Calu3 (cell line): ENCODE results near the gene PLCB3. TPM values are rescaled to one million over a fixed set of nuclear protein-coding genes. Genes with fewer than 3 reads are reported as not detected.

Experiments
- BruUV-seq: library from RNA; stranded (reverse); fragments of 400-500 nt; replicated peaks from 2 replicates; lab custom pipeline; 2021; lab: Mats Ljungman, UMichigan
- CTCF ChIA-PET: fragments of 300-600 bp; sonication (Branson Sonifier 250); formaldehyde crosslinking; loops from one replicate; lab custom pipeline; 2022; ENCODE audit warnings: antibody characterized with exemption; lab: Charles Lee
- DNase-seq: peaks from one replicate; pipeline ENCODE4 v3.0.0; 2022
- H3K27ac Mint-ChIP-seq: one replicate; pipeline ENCODE4 v1.8.0; 2022; ENCODE audit warnings: mixed read lengths; ENCODE audit not compliant: unreplicated experiment
- H3K27me3 Mint-ChIP-seq: one replicate; pipeline ENCODE4 v1.8.0; 2022; ENCODE audit warnings: mixed read lengths; ENCODE audit not compliant: unreplicated experiment
- H3K36me3 Mint-ChIP-seq: one replicate; pipeline ENCODE4 v1.8.0; 2022; ENCODE audit warnings: mild to moderate bottlenecking, moderate library complexity, mixed read lengths; ENCODE audit not compliant: insufficient read depth, unreplicated experiment
- H3K4me1 Mint-ChIP-seq: one replicate; pipeline ENCODE4 v1.8.0; 2022; ENCODE audit warnings: mild to moderate bottlenecking, low read depth, mixed read lengths; ENCODE audit not compliant: unreplicated experiment
- H3K4me3 Mint-ChIP-seq: one replicate; pipeline ENCODE4 v1.8.0; 2022; ENCODE audit warnings: mild to moderate bottlenecking, low read depth, moderate library complexity, mixed read lengths; ENCODE audit not compliant: unreplicated experiment
- H3K9me3 Mint-ChIP-seq: one replicate; pipeline ENCODE4 v1.8.0; 2022; ENCODE audit warnings: low read depth, mixed read lengths; ENCODE audit not compliant: unreplicated experiment
- CTCF ChIP-seq: fragments of 200-600 bp; IDR thresholded peaks from one replicate; pipeline ENCODE4 v1.8.0; 2022; ENCODE audit warnings: antibody characterized with exemption; ENCODE audit not compliant: unreplicated experiment
- intact Hi-C: fragments of 100-400 bp; cut with micrococcal nuclease; formaldehyde crosslinking; loops from one replicate; pipeline ENCODE4 v1.10.0; 2022; ENCODE audit not compliant: unreplicated experiment
- total RNA-seq: library from RNA; stranded (reverse); gene quantifications from 2 replicates; pipeline ENCODE4 v1.2.3, GENCODE V29; 2022

The PLCB3 gene
- total RNA-seq, 1 experiment from 2014 or later, result 39.5 TPM

- intact Hi-C loops, result no loop called here
- H3K4me1 Mint-ChIP-seq, result peaks cover 18% of the 10 kb centered on the region
- CTCF ChIA-PET, result no interaction called here
- H3K36me3 Mint-ChIP-seq, result peaks cover 86% of the 10 kb centered on the region
- peak overlapping the region; percentile 82 for H3K4me3 Mint-ChIP-seq
- no TSS peak for BruUV-seq
- H3K27ac Mint-ChIP-seq, result no peak overlapping the region
- H3K9me3 Mint-ChIP-seq, result no peaks in the 10 kb centered on the region
- TF ChIP-seq CTCF, result no peak
- DNase-seq, result peak; percentile 67
- no peaks in the 10 kb centered on the region for H3K27me3 Mint-ChIP-seq
Observed at GRCh38 chr11:64234647-64235379, 16.5 kb upstream of the PLCB3 start.

GRCh38 chr11:64235437-64236161 lies 15.7 kb upstream of the PLCB3 start:
- intact Hi-C loops, result loop anchor here (2.0 kb wide), 1 partner anchor 51 kb away; no protein-coding TSS in a partner anchor
- Mint-ChIP-seq H3K9me3 (no peaks in the 10 kb centered on the region), H3K4me1 (peaks cover 25% of the 10 kb centered on the region), H3K27me3 (no peaks in the 10 kb centered on the region), H3K4me3 (peak overlapping the region; percentile 82), H3K36me3 (peaks cover 86% of the 10 kb centered on the region), H3K27ac (no peak overlapping the region)
- no TSS peak for BruUV-seq
- CTCF ChIA-PET, result no interaction called here
- TF ChIP-seq CTCF, result no peak
- DNase-seq, result no peak

GRCh38 chr11:64237484-64237951 lies 13.8 kb upstream of the PLCB3 start:
- Mint-ChIP-seq H3K27me3 (no peaks in the 10 kb centered on the region), H3K27ac (peak overlapping the region; percentile 88), H3K9me3 (no peaks in the 10 kb centered on the region), H3K4me1 (peaks cover 25% of the 10 kb centered on the region), H3K36me3 (peaks cover 89% of the 10 kb centered on the region), H3K4me3 (peak overlapping the region; percentile 51)
- CTCF ChIA-PET, result interaction anchor here (0.6 to 1.6 kb wide), 6 partner anchors 9 to 118 kb away, joined by 3 to 7 read pairs (median 6); partner anchors contain the start of genes NUDT22, PPP1R14B and TRPT1
- intact Hi-C loops, result loop anchor here (2.0 kb wide), 1 partner anchor 53 kb away; no protein-coding TSS in a partner anchor
- no TSS peak for BruUV-seq
- TF ChIP-seq CTCF, result no peak
- peak; percentile 83 for DNase-seq

- H3K4me3 Mint-ChIP-seq, result peak overlapping the region; percentile 51
- no peak for DNase-seq
- peak overlapping the region; percentile 88 for H3K27ac Mint-ChIP-seq
- TF ChIP-seq CTCF, result no peak
- peaks cover 89% of the 10 kb centered on the region for H3K36me3 Mint-ChIP-seq
- intact Hi-C loops, result no loop called here
- no TSS peak for BruUV-seq
- H3K4me1 Mint-ChIP-seq, result peaks cover 30% of the 10 kb centered on the region
- CTCF ChIA-PET, result interaction anchor here (0.6 to 1.6 kb wide), 5 partner anchors 12 to 117 kb away, joined by 3 to 6 read pairs (median 5); partner anchors contain the start of genes NUDT22 and TRPT1
- no peaks in the 10 kb centered on the region for H3K9me3 Mint-ChIP-seq
- no peaks in the 10 kb centered on the region for H3K27me3 Mint-ChIP-seq
Observed at GRCh38 chr11:64238076-64238475, 13.3 kb upstream of the PLCB3 start.
